Liver (tissue), 9 donors: ENCODE results near the gene MSI1. TPM values are rescaled to one million over a fixed set of nuclear protein-coding genes. Genes with fewer than 3 reads are reported as not detected.

Experiments
- DNase-seq: peaks from one replicate; pipeline ENCODE4 v3.0.0-alpha.2; 2017; ENCODE audit warnings: low spot score
- H3K27ac ChIP-seq, 2 donors: one replicate each; pipeline ENCODE4 v1.7.0; 2013; ENCODE audit warnings: inconsistent platforms in 2 of 2, low read length in 2 of 2, control low read depth in 1 of 2, low read depth in 1 of 2, mild to moderate bottlenecking in 1 of 2
- H3K27me3 ChIP-seq, 4 donors: one replicate each; pipeline versions ENCODE4 v1.6.1 to v1.7.0; 2013; ENCODE audit warnings: low read length in 3 of 4, inconsistent platforms in 1 of 4, mild to moderate bottlenecking in 1 of 4, moderate library complexity in 1 of 4; ENCODE audit not compliant: control insufficient read depth in 4 of 4, insufficient read depth in 4 of 4
- H3K36me3 ChIP-seq, 4 donors: one replicate each; pipeline versions ENCODE4 v1.6.1 to v1.7.0; 2013; ENCODE audit warnings: low read length in 3 of 4, mild to moderate bottlenecking in 3 of 4, low read depth in 1 of 4, moderate library complexity in 1 of 4; ENCODE audit not compliant: control insufficient read depth in 4 of 4, insufficient read depth in 3 of 4
- H3K4me1 ChIP-seq, 4 donors: one replicate each; pipeline versions ENCODE4 v1.6.1 to v1.7.0; 2013; ENCODE audit warnings: low read length in 3 of 4, mild to moderate bottlenecking in 3 of 4, moderate library complexity in 1 of 4; ENCODE audit not compliant: control insufficient read depth in 4 of 4, insufficient read depth in 4 of 4
- H3K4me3 ChIP-seq, 3 donors: one replicate each; pipeline versions ENCODE4 v1.6.1 to v1.7.0; 2013; ENCODE audit warnings: low read length in 3 of 3, control low read depth in 1 of 3, low read depth in 1 of 3, mild to moderate bottlenecking in 1 of 3
- H3K9ac ChIP-seq, 2 donors: one replicate each; pipeline ENCODE4 v1.7.0; 2013; ENCODE audit warnings: low read length in 2 of 2, mild to moderate bottlenecking in 2 of 2, moderate library complexity in 2 of 2, control low read depth in 1 of 2, low read depth in 1 of 2
- H3K9me3 ChIP-seq, 4 donors: one replicate each; pipeline versions ENCODE4 v1.6.1 to v1.7.0; 2013; ENCODE audit warnings: low read length in 3 of 4; ENCODE audit not compliant: control insufficient read depth in 4 of 4
- EGR1 ChIP-seq, 2 donors: IDR thresholded peaks; 2 replicates each; pipeline ENCODE4 v1.6.1; 2016 to 2018; ENCODE audit warnings: antibody characterized with exemption in 2 of 2, low read depth in 2 of 2
- FOXA1 ChIP-seq: IDR thresholded peaks from 2 replicates; pipeline ENCODE4 v1.6.1; 2016; ENCODE audit warnings: antibody characterized with exemption
- FOXA2 ChIP-seq: IDR thresholded peaks from 2 replicates; pipeline ENCODE4 v1.6.1; 2016; ENCODE audit warnings: antibody characterized with exemption
- GABPA ChIP-seq, 2 donors: IDR thresholded peaks in 1 of 2; conservative IDR thresholded peaks in 1 of 2; 2 replicates each; pipeline ENCODE4 v1.6.1; 2016; ENCODE audit warnings: antibody characterized with exemption in 2 of 2, mild to moderate bottlenecking in 1 of 2, moderate library complexity in 1 of 2
- HNF4A ChIP-seq, 2 donors: conservative IDR thresholded peaks; 2 replicates each; pipeline ENCODE4 v1.6.1; 2016; ENCODE audit warnings: antibody characterized with exemption in 2 of 2, mild to moderate bottlenecking in 2 of 2
- HNF4G ChIP-seq: IDR thresholded peaks from 2 replicates; pipeline ENCODE4 v1.6.1; 2016; ENCODE audit warnings: antibody characterized with exemption
- JUND ChIP-seq, 2 donors: IDR thresholded peaks; 2 replicates each; pipeline ENCODE4 v1.6.1; 2016; ENCODE audit warnings: antibody characterized with exemption in 2 of 2
- NR2F2 ChIP-seq: IDR thresholded peaks from 2 replicates; pipeline ENCODE4 v1.6.1; 2016; ENCODE audit warnings: antibody characterized with exemption
- RAD21 ChIP-seq, 2 donors: IDR thresholded peaks; 2 replicates each; pipeline ENCODE4 v1.6.1; 2016; ENCODE audit warnings: antibody characterized with exemption in 2 of 2, mild to moderate bottlenecking in 2 of 2
- RXRA ChIP-seq, 2 donors: IDR thresholded peaks; 2 replicates each; pipeline ENCODE4 v1.6.1; 2017 to 2018; ENCODE audit warnings: antibody characterized with exemption in 2 of 2, mild to moderate bottlenecking in 1 of 2
- YY1 ChIP-seq: IDR thresholded peaks from 2 replicates; pipeline ENCODE4 v1.6.1; 2016; ENCODE audit warnings: antibody characterized with exemption, mild to moderate bottlenecking
- WGBS: extraction: QIAGEN DNeasy Blood & Tissue Kit; methylation state at CpG from one replicate; pipeline ENCODE4 v1.1.7; 2013; 5-methylcytosine and 5-hydroxymethylcytosine counted together
- polyA plus RNA-seq, 2 donors: library from polyadenylated mRNA; stranded (reverse) in 1 of 2; unstranded in 1 of 2; fragments of 200-250 nt in 1 of 2; fragments of >200 nt in 1 of 2; fragmentation: Nextera tagmentation in 1 of 2; extraction: Ambion mirVana in 1 of 2; gene quantifications; one replicate each; pipeline versions ENCODE4 v1.2.1 to v1.2.3, GENCODE V29; 2013 to 2015
- total RNA-seq, 2 donors: library from RNA; depleted of rRNA; stranded (reverse); fragments of >200 nt; gene quantifications; one replicate each; pipeline ENCODE4 v1.2.3, GENCODE V29; 2014
- TF ChIP-seq, protein P1 (sequence below): IDR thresholded peaks from 2 replicates; pipeline ENCODE4 v1.6.1; 2016; ENCODE audit warnings: antibody characterized with exemption
- TF ChIP-seq, protein P2 (sequence below): IDR thresholded peaks from 2 replicates; pipeline ENCODE4 v1.6.1; 2016; ENCODE audit warnings: antibody characterized with exemption
- TF ChIP-seq, protein P3 (sequence below): fragments of 150-350 bp; IDR thresholded peaks from 2 replicates; pipeline ENCODE4 v1.5.1; 2017; ENCODE audit warnings: improper control_type of control experiment, low read depth, low read length; ENCODE audit not compliant: missing input control
- TF ChIP-seq, protein P4 (sequence below): IDR thresholded peaks from 2 replicates; pipeline ENCODE4 v1.6.1; 2016; ENCODE audit warnings: antibody characterized with exemption
- donor health status: healthy.
- donor health status: healthy.
- donor health status: healthy.
- donor health status: healthy.
- donor health status: healthy.

MSI1 gene
- total and polyA plus RNA-seq, 4 donors = 0.13 to 1.2 TPM; not detected in 2

DNA sequence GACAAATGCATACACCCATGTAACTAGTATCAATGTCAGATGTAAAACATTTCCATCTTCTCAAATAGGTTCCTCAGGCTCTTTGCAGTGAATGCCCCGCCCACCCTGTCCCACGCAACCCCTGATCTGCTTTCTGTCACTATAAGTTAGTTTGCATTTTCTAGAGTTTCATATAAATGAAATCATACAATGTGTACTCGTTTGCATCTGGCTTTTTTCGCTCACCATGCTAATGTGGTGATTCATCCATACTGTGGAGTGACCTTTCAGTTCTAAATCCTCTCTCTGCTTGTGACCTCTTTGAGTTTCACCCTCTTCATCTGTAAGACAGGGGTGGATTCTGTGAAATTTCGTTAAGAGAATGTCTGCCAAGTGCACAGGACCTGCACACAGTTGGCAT, 30.6 kb upstream of the MSI1 start:
- Histone ChIP-seq H3K36me3 (no peaks in the 10 kb centered on the region), H3K9ac (no peak overlapping the region), H3K9me3 (no peaks in the 10 kb centered on the region), H3K27ac (no peak overlapping the region), H3K4me3 (no peak overlapping the region), H3K27me3 (no peaks in the 10 kb centered on the region), H3K4me1 (peaks cover 0 to 11% (median 5%) of the 10 kb centered on the region in 4 donors)
- WGBS = 83% methylated on average over 5 of the region's 5 CpGs
- TF ChIP-seq JUND (IDR thresholded peaks at IDR 0.05) = no peak
- no peak for TF ChIP-seq HNF4G
- TF ChIP-seq EGR1 (IDR thresholded peaks at IDR 0.05; ENCODE audit: low read depth in 2 of 2) = no peak
- TF ChIP-seq, protein P1, sequence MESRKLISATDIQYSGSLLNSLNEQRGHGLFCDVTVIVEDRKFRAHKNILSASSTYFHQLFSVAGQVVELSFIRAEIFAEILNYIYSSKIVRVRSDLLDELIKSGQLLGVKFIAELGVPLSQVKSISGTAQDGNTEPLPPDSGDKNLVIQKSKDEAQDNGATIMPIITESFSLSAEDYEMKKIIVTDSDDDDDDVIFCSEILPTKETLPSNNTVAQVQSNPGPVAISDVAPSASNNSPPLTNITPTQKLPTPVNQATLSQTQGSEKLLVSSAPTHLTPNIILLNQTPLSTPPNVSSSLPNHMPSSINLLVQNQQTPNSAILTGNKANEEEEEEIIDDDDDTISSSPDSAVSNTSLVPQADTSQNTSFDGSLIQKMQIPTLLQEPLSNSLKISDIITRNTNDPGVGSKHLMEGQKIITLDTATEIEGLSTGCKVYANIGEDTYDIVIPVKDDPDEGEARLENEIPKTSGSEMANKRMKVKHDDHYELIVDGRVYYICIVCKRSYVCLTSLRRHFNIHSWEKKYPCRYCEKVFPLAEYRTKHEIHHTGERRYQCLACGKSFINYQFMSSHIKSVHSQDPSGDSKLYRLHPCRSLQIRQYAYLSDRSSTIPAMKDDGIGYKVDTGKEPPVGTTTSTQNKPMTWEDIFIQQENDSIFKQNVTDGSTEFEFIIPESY = no peak
- DNase-seq = no peak

DNA sequence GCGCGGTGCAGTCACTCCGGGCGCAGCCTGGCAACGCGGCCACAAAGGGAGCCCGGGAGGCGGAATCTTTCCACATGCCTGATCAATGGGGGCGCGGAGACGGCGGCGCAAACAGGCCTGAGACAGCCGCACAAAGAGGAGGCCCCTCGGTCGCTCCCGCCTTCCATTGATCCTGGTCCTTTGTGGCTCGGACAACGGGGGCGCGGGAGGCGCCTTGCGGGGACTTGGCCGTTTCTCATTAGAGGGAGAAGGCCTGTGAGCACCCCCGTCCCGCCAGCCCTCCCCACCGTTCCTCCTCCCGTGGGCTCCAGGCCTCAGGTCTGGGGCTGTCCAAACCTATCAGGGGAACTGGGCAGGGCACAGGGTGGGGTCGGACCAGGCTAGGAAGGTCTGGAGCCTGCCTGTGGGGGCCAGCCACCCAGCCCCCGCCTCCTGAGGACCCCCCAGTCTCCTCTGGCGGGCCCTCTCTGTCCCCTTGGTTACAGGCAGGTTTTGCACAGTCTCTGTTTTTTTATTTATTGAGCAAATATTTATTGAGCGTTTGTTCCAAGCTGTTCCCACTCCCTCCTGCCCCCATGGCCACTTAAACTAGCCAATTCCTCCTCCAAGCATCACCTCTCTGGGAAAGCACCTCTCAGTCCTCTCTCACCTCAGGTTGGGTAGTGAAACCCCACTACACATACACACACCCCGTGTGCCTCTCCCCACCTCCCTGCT, 29.0 kb upstream of the MSI1 start:
- WGBS = 30% methylated on average over 33 of the region's 33 CpGs
- H3K27me3 ChIP-seq = no peaks in the 10 kb centered on the region

DNA sequence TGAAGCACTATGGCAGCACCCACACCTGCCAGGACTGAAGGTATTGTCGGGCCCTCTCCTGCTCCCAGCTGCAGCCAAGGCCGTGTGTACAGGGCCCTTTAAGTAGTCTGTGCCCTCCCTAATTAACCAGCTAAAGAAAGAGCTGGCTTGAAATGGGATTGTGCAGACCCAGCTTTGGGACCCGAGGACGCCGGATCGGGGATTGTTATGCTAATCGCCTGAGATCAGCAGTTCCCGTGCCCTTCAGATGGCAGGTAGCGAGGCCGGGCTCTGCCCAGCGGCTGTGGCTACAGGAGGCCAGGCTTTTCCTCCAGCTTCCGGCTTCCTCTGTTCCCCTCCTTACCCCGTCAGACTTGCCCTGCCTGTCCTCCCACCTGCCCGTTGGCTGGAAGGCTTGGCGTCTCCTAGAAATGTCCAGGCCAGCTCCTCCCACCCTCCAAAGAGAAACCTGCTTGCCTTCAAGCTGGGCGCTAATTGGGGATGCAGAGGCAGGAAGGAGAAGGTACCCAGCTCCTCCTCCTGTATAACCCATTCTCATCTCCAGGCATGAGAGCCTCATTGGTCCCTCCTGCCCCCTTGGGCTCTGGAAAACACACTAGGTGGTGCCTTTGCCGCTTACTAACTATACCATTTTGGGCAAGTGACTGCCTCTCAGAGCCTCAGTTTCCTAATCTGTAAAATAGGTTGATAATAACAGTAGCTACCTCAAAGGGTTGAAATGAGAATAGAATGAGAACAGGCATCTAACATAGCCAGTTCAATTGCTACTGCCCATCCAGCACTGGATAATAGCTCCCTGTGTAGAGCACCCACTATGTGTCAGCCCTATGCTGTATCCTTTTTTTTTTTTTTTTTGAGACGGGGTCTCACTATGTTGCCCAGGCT, 25.8 kb upstream of the MSI1 start:
- no peak for DNase-seq
- WGBS = 54% methylated on average over 18 of the region's 18 CpGs
- TF ChIP-seq YY1 = no peak
- TF ChIP-seq, protein P1 = no peak
- TF ChIP-seq GABPA (IDR thresholded peaks at IDR 0.05 in 1 of 2, conservative IDR thresholded peaks at IDR 0.05 in 1 of 2) = no peak
- TF ChIP-seq HNF4G = no peak
- TF ChIP-seq FOXA2 = no peak
- TF ChIP-seq FOXA1 = no peak
- no peak for TF ChIP-seq RAD21 (IDR thresholded peaks at IDR 0.05)
- TF ChIP-seq HNF4A (conservative IDR thresholded peaks at IDR 0.05) = no peak
- TF ChIP-seq, protein P2, sequence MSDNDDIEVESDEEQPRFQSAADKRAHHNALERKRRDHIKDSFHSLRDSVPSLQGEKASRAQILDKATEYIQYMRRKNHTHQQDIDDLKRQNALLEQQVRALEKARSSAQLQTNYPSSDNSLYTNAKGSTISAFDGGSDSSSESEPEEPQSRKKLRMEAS = no peak
- TF ChIP-seq, protein P3, sequence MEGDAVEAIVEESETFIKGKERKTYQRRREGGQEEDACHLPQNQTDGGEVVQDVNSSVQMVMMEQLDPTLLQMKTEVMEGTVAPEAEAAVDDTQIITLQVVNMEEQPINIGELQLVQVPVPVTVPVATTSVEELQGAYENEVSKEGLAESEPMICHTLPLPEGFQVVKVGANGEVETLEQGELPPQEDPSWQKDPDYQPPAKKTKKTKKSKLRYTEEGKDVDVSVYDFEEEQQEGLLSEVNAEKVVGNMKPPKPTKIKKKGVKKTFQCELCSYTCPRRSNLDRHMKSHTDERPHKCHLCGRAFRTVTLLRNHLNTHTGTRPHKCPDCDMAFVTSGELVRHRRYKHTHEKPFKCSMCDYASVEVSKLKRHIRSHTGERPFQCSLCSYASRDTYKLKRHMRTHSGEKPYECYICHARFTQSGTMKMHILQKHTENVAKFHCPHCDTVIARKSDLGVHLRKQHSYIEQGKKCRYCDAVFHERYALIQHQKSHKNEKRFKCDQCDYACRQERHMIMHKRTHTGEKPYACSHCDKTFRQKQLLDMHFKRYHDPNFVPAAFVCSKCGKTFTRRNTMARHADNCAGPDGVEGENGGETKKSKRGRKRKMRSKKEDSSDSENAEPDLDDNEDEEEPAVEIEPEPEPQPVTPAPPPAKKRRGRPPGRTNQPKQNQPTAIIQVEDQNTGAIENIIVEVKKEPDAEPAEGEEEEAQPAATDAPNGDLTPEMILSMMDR = no peak
- no peak for TF ChIP-seq RXRA (IDR thresholded peaks at IDR 0.05)
- TF ChIP-seq, protein P4, sequence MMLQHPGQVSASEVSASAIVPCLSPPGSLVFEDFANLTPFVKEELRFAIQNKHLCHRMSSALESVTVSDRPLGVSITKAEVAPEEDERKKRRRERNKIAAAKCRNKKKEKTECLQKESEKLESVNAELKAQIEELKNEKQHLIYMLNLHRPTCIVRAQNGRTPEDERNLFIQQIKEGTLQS = no peak

More for the DNA sequence above, 29.0 kb upstream of the MSI1 start:
- Histone ChIP-seq H3K4me3 (peak overlapping the region in 1 of 3 donors; percentile 4), H3K4me1 (peaks cover 0 to 11% (median 5%) of the 10 kb centered on the region in 4 donors), H3K9me3 (no peaks in the 10 kb centered on the region), H3K9ac (no peak overlapping the region), H3K27ac (no peak overlapping the region), H3K36me3 (no peaks in the 10 kb centered on the region)
- no peak for DNase-seq
- no peak for TF ChIP-seq HNF4A (conservative IDR thresholded peaks at IDR 0.05)
- TF ChIP-seq GABPA (IDR thresholded peaks at IDR 0.05 in 1 of 2, conservative IDR thresholded peaks at IDR 0.05 in 1 of 2) = no peak
- TF ChIP-seq, protein P1 = no peak
- no peak for TF ChIP-seq NR2F2
- TF ChIP-seq RAD21 (IDR thresholded peaks at IDR 0.05) = no peak

More for the DNA sequence above, 25.8 kb upstream of the MSI1 start:
- no peaks in the 10 kb centered on the region for H3K27me3 ChIP-seq
- no peak overlapping the region for H3K27ac ChIP-seq
- H3K9ac ChIP-seq = no peak overlapping the region
- peaks cover 0 to 11% (median 5%) of the 10 kb centered on the region in 4 donors for H3K4me1 ChIP-seq
- no peaks in the 10 kb centered on the region for H3K36me3 ChIP-seq
- H3K4me3 ChIP-seq = no peak overlapping the region
- H3K9me3 ChIP-seq = no peaks in the 10 kb centered on the region
